Loucy (cell line): ENCODE data around the gene ATP11C.

Experiments used
- CTCF ChIP-seq: fragments of 200-600 bp; sonication (generic); conservative IDR thresholded peaks from 2 replicates; pipeline ENCODE4 v1.5.1; 2014; ENCODE audit warnings: mild to moderate bottlenecking, antibody characterized with exemption, low read length
- EZH2phosphoT487 ChIP-seq: fragments of 200-600 bp; IDR thresholded peaks from 2 replicates; pipeline ENCODE4 v1.6.1; 2018; ENCODE audit warnings: antibody characterized with exemption, mild to moderate bottlenecking, moderate library complexity, borderline replicate concordance

- TF ChIP-seq EZH2phosphoT487, result no peak
- no peak for TF ChIP-seq CTCF
These were observed 100.0 kb downstream of the ATP11C start for GRCh38 chrX:139832718-139833309.
